Right atrium auricular region (tissue), 2 donors: Measurements from ENCODE around the gene MON2. TPM values are rescaled to one million over a fixed set of nuclear protein-coding genes. Genes with fewer than 3 reads are reported as not detected.
"Not testable (repeated sequence)": the region's sequence is repeated elsewhere in the genome, so short reads cannot be mapped to it uniquely, and the experiment has no call there.

Experiments
- DNase-seq: peaks from one replicate; pipeline ENCODE4 v3.0.0-alpha.2; 2019; ENCODE audit warnings: low spot score
- H3K27ac ChIP-seq, 2 donors: fragments of 200-600 bp; sonication (generic); 1 replicate in 1 of 2; 2 replicates in 1 of 2; pipeline ENCODE4 v1.5.1; 2016 to 2019
- H3K27me3 ChIP-seq, 2 donors: fragments of 200-600 bp; sonication (generic); one replicate each; pipeline versions ENCODE4 v1.5.1 to v1.6.0; 2017 to 2019
- H3K36me3 ChIP-seq: fragments of 200-600 bp; sonication (generic); one replicate; pipeline ENCODE4 v1.5.1; 2016
- H3K4me1 ChIP-seq, 2 donors: fragments of 200-600 bp; sonication (generic); one replicate each; pipeline versions ENCODE4 v1.5.1 to v1.6.0; 2017 to 2019
- H3K4me3 ChIP-seq, 2 donors: fragments of 200-600 bp; sonication (generic); 1 replicate in 1 of 2; 2 replicates in 1 of 2; pipeline ENCODE4 v1.5.1; 2017 to 2019; ENCODE audit warnings: mild to moderate bottlenecking in 1 of 2, moderate library complexity in 1 of 2
- H3K9me3 ChIP-seq, 2 donors: fragments of 200-600 bp; sonication (generic); one replicate each; pipeline ENCODE4 v1.5.1; 2019
- total RNA-seq, 2 donors: library from RNA; depleted of rRNA; stranded (reverse); fragments of >200 nt; gene quantifications; one replicate each; pipeline ENCODE4 v1.1.0, GENCODE V29; 2016
- TF ChIP-seq, protein P1 (sequence below), 2 donors: fragments of 200-600 bp; sonication (generic); IDR thresholded peaks; one replicate each; pipeline ENCODE4 v1.5.1; 2019; ENCODE audit warnings: antibody characterized with exemption in 2 of 2

MON2 gene
- total RNA-seq, 2 donors from 2014 or later, result 14.3 to 16.5 TPM

DNA sequence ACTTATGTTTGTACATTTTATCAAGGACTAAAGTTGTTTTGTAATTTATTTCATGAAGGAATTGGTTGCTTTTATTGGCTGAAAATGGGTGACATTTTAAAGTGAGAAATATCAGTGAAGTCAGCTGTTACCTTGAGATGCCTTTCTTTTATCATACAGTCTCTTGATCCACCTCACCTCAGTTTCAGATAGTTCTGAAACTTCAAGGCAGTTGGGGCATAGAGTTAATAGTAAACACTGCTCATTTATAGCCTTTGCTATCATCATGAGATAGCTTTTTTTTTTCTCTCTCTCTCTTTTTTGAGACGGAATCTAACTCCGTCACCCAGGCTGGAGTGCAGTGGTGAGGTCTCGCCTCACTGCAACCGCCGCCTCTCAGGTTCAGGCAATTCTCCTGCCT, 76.7 kb downstream of the MON2 start:
- Histone ChIP-seq H3K9me3 (no peaks in the 10 kb centered on the region), H3K4me1 (no peaks in the 10 kb centered on the region), H3K4me3 (no peak overlapping the region), H3K36me3 (peaks cover 37% of the 10 kb centered on the region), H3K27me3 (no peaks in the 10 kb centered on the region), H3K27ac (no peak overlapping the region)
- TF ChIP-seq, protein P1, sequence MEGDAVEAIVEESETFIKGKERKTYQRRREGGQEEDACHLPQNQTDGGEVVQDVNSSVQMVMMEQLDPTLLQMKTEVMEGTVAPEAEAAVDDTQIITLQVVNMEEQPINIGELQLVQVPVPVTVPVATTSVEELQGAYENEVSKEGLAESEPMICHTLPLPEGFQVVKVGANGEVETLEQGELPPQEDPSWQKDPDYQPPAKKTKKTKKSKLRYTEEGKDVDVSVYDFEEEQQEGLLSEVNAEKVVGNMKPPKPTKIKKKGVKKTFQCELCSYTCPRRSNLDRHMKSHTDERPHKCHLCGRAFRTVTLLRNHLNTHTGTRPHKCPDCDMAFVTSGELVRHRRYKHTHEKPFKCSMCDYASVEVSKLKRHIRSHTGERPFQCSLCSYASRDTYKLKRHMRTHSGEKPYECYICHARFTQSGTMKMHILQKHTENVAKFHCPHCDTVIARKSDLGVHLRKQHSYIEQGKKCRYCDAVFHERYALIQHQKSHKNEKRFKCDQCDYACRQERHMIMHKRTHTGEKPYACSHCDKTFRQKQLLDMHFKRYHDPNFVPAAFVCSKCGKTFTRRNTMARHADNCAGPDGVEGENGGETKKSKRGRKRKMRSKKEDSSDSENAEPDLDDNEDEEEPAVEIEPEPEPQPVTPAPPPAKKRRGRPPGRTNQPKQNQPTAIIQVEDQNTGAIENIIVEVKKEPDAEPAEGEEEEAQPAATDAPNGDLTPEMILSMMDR (IDR thresholded peaks at IDR 0.05), result no peak
- no peak for DNase-seq

DNA sequence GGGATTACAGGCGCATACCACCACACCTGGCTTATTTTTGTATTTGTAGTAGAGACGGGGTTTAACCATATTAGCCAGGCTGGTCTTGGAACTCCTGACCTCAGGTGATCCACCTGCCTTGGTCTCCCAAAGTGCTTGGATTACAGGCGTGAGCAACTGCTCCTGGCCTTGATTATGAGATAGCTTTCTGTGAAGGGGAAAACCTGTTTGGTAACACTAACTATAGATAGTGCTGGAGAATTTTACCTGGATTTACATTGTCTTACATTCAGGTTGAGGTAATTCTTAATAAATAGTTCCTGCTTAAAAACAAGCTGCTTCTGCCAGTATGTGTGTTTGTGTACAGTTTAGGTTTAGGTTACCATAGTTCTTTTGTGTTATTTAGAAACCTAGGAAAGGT, 77.1 kb downstream of the MON2 start:
- TF ChIP-seq, protein P1 (IDR thresholded peaks at IDR 0.05), result no peak
- DNase-seq, result no peak
- H3K4me1 ChIP-seq, result no peaks in the 10 kb centered on the region
- no peaks in the 10 kb centered on the region for H3K9me3 ChIP-seq
- H3K27ac ChIP-seq, result no peak overlapping the region
- no peak overlapping the region for H3K4me3 ChIP-seq
- H3K27me3 ChIP-seq, result no peaks in the 10 kb centered on the region
- H3K36me3 ChIP-seq, result peaks cover 37% of the 10 kb centered on the region

DNA sequence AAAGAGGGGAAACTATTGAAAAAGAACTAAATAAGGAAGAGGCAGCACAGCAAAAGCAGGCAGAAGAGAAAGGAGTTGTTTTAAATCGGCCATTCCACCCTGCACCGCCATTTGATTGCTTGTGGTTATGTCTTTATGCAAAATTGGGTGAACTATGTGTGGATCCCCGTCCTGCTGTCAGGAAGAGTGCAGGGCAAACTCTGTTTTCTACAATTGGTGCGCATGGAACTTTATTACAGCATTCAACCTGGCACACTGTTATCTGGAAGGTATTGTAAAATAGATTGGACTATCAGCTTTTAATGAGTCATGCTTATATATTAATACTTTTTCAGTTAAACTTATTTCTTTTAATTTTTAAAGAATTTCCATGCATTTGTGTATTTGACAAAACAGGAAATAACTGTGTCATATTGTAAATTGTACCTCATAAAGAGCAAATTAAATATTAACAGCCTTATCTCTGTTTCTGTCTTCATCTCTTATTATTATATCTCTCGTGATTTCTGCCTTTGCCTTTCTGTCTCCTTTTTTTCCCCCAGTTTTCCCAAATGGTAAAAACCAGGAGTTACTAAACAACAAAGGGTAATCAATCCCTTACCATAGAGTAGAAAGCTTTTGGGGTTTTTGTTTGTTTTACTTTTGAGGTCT, 86.4 kb downstream of the MON2 start:
- Histone ChIP-seq H3K27ac (no peak overlapping the region), H3K4me1 (no peaks in the 10 kb centered on the region), H3K4me3 (no peak overlapping the region), H3K36me3 (peaks cover 45% of the 10 kb centered on the region), H3K27me3 (no peaks in the 10 kb centered on the region), H3K9me3 (no peaks in the 10 kb centered on the region)
- TF ChIP-seq, protein P1 (IDR thresholded peaks at IDR 0.05), result no peak
- DNase-seq, result no peak

DNA sequence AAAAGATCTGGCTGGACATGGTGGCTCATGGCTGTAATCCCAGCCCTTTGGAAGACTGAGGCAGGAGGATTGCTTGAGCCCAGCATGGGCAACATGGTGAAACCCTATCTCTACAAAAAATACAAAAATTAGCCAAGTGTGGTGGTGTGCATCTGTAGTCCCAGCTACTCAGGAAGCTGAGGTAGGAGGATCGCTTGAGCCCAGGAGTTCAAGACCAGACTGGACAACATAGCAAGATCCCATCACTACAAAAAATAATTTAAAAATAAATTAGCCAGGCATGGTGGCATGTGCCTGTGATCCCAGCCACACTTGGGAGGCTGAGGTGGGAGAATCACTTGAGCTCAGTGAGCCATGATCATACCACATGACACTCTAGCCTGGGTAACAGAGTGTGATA, 92.7 kb downstream of the MON2 start:
- H3K27me3 ChIP-seq, H3K27ac ChIP-seq, H3K4me1 ChIP-seq, H3K4me3 ChIP-seq, H3K9me3 ChIP-seq, DNase-seq: not testable (repeated sequence)
- H3K36me3 ChIP-seq, result peaks cover 27% of the 10 kb centered on the region

DNA sequence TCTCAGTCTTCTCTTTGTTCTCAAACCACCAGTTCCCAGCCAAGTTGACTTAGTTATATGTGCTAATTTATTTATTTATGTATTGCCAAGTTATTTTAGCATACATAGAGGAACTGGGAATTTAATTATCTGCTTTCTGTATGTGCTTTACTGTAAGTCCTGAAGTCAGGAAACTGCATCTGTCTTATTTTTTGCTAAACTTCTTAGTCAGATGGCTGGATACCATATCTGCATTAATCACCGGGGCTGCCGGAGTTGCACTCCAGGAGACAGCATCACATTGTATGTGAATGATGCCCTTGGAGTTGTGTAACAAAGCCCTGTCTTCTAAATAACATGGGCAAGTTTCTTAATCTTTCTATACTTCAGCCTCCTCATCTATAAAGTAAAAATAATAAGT, 96.2 kb downstream of the MON2 start:
- TF ChIP-seq, protein P1 (IDR thresholded peaks at IDR 0.05), result no peak
- H3K4me3 ChIP-seq, result no peak overlapping the region
- no peak overlapping the region for H3K27ac ChIP-seq
- H3K27me3 ChIP-seq, result no peaks in the 10 kb centered on the region
- H3K9me3 ChIP-seq, result no peaks in the 10 kb centered on the region
- peaks cover 13% of the 10 kb centered on the region for H3K36me3 ChIP-seq
- DNase-seq, result no peak
- no peaks in the 10 kb centered on the region for H3K4me1 ChIP-seq

DNA sequence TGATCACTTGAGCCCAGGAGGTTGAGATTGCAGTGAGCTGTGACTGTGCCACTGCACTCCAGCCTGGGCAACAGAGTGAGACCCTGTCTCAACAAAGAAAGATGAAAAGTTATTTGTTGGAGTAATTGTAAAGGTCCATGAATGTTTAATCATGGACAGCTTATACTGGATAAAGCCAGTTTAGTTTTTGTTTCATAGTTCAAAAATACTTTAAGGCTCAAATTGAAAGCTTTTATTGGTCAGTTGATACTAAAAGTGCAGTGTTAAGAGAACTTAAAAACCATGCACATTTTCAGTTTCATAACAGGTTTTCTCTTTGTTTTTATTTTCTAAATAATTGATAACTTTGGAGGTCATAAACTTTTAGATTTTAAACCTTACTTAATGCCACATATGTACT, 108.4 kb downstream of the MON2 start:
- peaks cover 21% of the 10 kb centered on the region for H3K36me3 ChIP-seq
- H3K9me3 ChIP-seq, result no peaks in the 10 kb centered on the region
- DNase-seq, result no peak
- no peak overlapping the region for H3K27ac ChIP-seq
- no peaks in the 10 kb centered on the region for H3K4me1 ChIP-seq
- TF ChIP-seq, protein P1 (IDR thresholded peaks at IDR 0.05), result no peak
- H3K27me3 ChIP-seq, result no peaks in the 10 kb centered on the region
- H3K4me3 ChIP-seq, result no peak overlapping the region
